CD4-positive, alpha-beta memory T cell (primary cell): ENCODE results near the gene CLEC3A. TPM values are rescaled to one million over a fixed set of nuclear protein-coding genes. Genes with fewer than 3 reads are reported as not detected.
A peak's percentile ranks its signal among the peaks of the same experiment; 100 is the strongest.

Source experiments
- CTCF ChIA-PET: fragments of 350-600 bp; sonication (Branson Sonifier 250); formaldehyde crosslinking; loops from one replicate; lab custom pipeline; 2021; ENCODE audit warnings: inconsistent platforms; ENCODE audit not compliant: partially characterized antibody; lab: Charles Lee
- POLR2A ChIA-PET: fragments of 350-600 bp; sonication (Branson Sonifier 250); formaldehyde crosslinking; loops from one replicate; lab custom pipeline; 2021; ENCODE audit not compliant: partially characterized antibody; lab: Charles Lee
- DNase-seq, 5 donors: peaks; one replicate each; pipeline versions ENCODE4 v3.0.0 to v3.0.0-alpha.2; 2020 to 2022; ENCODE audit warnings: mixed read lengths in 1 of 5
- H3K27ac ChIP-seq: one replicate; pipeline ENCODE4 v1.7.0; 2013; ENCODE audit warnings: low read depth, low read length
- H3K27me3 ChIP-seq: 2 replicates; pipeline ENCODE4 v1.7.0; 2013; ENCODE audit warnings: mild to moderate bottlenecking, low read length, moderate library complexity; ENCODE audit not compliant: insufficient read depth
- H3K36me3 ChIP-seq: 2 replicates; pipeline ENCODE4 v1.7.0; 2013; ENCODE audit warnings: mild to moderate bottlenecking, low read length, moderate library complexity; ENCODE audit not compliant: insufficient read depth
- H3K4me1 ChIP-seq: 2 replicates; pipeline ENCODE4 v1.7.0; 2013; ENCODE audit warnings: mild to moderate bottlenecking, low read length, moderate library complexity; ENCODE audit not compliant: insufficient read depth
- H3K4me3 ChIP-seq, 2 donors: one replicate each; pipeline ENCODE4 v1.7.0; 2013; ENCODE audit warnings: low read length in 2 of 2, mild to moderate bottlenecking in 1 of 2
- H3K9me3 ChIP-seq, 2 donors: one replicate each; pipeline ENCODE4 v1.7.0; 2013; ENCODE audit warnings: low read length in 2 of 2, control low read depth in 1 of 2; ENCODE audit not compliant: control insufficient read depth in 1 of 2
- H3K27ac Mint-ChIP-seq, 7 donors: one replicate each; pipeline ENCODE4 v1.8.0; 2020 to 2021; ENCODE audit warnings: mixed read lengths in 7 of 7, mild to moderate bottlenecking in 6 of 7, inconsistent platforms in 3 of 7, moderate library complexity in 3 of 7
- H3K27me3 Mint-ChIP-seq, 2 donors: one replicate each; pipeline ENCODE4 v1.8.0; 2020 to 2021; ENCODE audit warnings: mixed read lengths in 2 of 2
- H3K36me3 Mint-ChIP-seq, 2 donors: one replicate each; pipeline ENCODE4 v1.8.0; 2020 to 2021; ENCODE audit warnings: mixed read lengths in 2 of 2, inconsistent platforms in 1 of 2, mild to moderate bottlenecking in 1 of 2
- H3K4me1 Mint-ChIP-seq, 4 donors: one replicate each; pipeline ENCODE4 v1.8.0; 2020 to 2021; ENCODE audit warnings: mixed read lengths in 4 of 4, mild to moderate bottlenecking in 1 of 4
- H3K4me3 Mint-ChIP-seq, 8 donors: one replicate each; pipeline ENCODE4 v1.8.0; 2020 to 2021; ENCODE audit warnings: mixed read lengths in 8 of 8, mild to moderate bottlenecking in 7 of 8, moderate library complexity in 6 of 8, inconsistent platforms in 3 of 8
- H3K9me3 Mint-ChIP-seq, 8 donors: one replicate each; pipeline ENCODE4 v1.8.0; 2020 to 2021; ENCODE audit warnings: mixed read lengths in 8 of 8, mild to moderate bottlenecking in 5 of 8, inconsistent platforms in 3 of 8, moderate library complexity in 1 of 8
- intact Hi-C: fragments of 100-400 bp; cut with micrococcal nuclease; formaldehyde crosslinking; loops from one replicate; pipeline ENCODE4 v1.15.1; 2023
- polyA plus RNA-seq, 2 donors: library from polyadenylated mRNA; unstranded; fragments of 300-500 nt; fragmentation: Illumina TruSeq; gene quantifications; one replicate each; pipeline ENCODE4 v1.2.3, GENCODE V29; 2021
- total RNA-seq, 2 experiments: library from RNA; stranded (reverse); gene quantifications; one replicate each; pipeline ENCODE4 v1.2.3, GENCODE V29; 2021

The CLEC3A gene
- total and polyA plus RNA-seq, 4 experiments from 2014 or later = not detected

GRCh38 chr16:78001451-78002025, 20.8 kb upstream of the CLEC3A start:
- no peaks in the 10 kb centered on the region for H3K9me3 ChIP-seq
- Mint-ChIP-seq H3K4me3 (no peak overlapping the region), H3K27ac (no peak overlapping the region), H3K36me3 (no peaks in the 10 kb centered on the region), H3K4me1 (peaks cover 0 to 5% (median 1%) of the 10 kb centered on the region in 4 donors), H3K27me3 (peaks cover 5% of the 10 kb centered on the region in 2 donors), H3K9me3 (peaks cover 0 to 9% (median 3%) of the 10 kb centered on the region in 8 donors)
- no peaks in the 10 kb centered on the region for H3K4me1 ChIP-seq
- H3K27ac ChIP-seq = no peak overlapping the region
- POLR2A ChIA-PET = no interaction called here
- H3K36me3 ChIP-seq = no peaks in the 10 kb centered on the region
- intact Hi-C loops = no loop called here
- CTCF ChIA-PET = interaction anchor here (0.9 to 4.8 kb wide), 9 partner anchors 10 to 338 kb away, joined by 3 to 34 read pairs (median 6); no protein-coding TSS in a partner anchor
- no peaks in the 10 kb centered on the region for H3K27me3 ChIP-seq
- no peak for DNase-seq
- no peak overlapping the region for H3K4me3 ChIP-seq

- DNase-seq = peak; percentile 47 to 59 (median 51)
- Mint-ChIP-seq H3K27ac (peak overlapping the region in 1 of 7 donors; percentile 62), H3K27me3 (peaks cover 5 to 8% of the 10 kb centered on the region in 2 donors), H3K9me3 (peaks cover 0 to 4% (median 0%) of the 10 kb centered on the region in 8 donors), H3K4me3 (no peak overlapping the region), H3K36me3 (no peaks in the 10 kb centered on the region), H3K4me1 (peaks cover 0 to 5% (median 1%) of the 10 kb centered on the region in 4 donors)
- H3K27ac ChIP-seq = no peak overlapping the region
- no peaks in the 10 kb centered on the region for H3K36me3 ChIP-seq
- POLR2A ChIA-PET = no interaction called here
- H3K27me3 ChIP-seq = no peaks in the 10 kb centered on the region
- H3K4me1 ChIP-seq = no peaks in the 10 kb centered on the region
- CTCF ChIA-PET = interaction anchor here (0.6 to 4.8 kb wide), 24 partner anchors 9 to 338 kb away, joined by 3 to 34 read pairs (median 5); no protein-coding TSS in a partner anchor
- intact Hi-C loops = loop anchor here (1.0 kb wide), 2 partner anchors 32 to 328 kb away; no protein-coding TSS in a partner anchor
- H3K4me3 ChIP-seq = no peak overlapping the region
- H3K9me3 ChIP-seq = no peaks in the 10 kb centered on the region
Observed at GRCh38 chr16:78002915-78003538, 19.3 kb upstream of the CLEC3A start.

- peaks cover 1 to 8% of the 10 kb centered on the region in 2 donors for H3K27me3 Mint-ChIP-seq
- H3K27ac ChIP-seq = no peak overlapping the region
- no peak overlapping the region for H3K27ac Mint-ChIP-seq
- intact Hi-C loops = no loop called here
- POLR2A ChIA-PET = no interaction called here
- H3K36me3 ChIP-seq = no peaks in the 10 kb centered on the region
- H3K4me1 ChIP-seq = no peaks in the 10 kb centered on the region
- H3K4me1 Mint-ChIP-seq = peaks cover 0 to 5% (median 1%) of the 10 kb centered on the region in 4 donors
- no peak overlapping the region for H3K4me3 Mint-ChIP-seq
- H3K9me3 Mint-ChIP-seq = peaks cover 0 to 2% (median 0%) of the 10 kb centered on the region in 8 donors
- CTCF ChIA-PET = interaction anchor here (1.3 to 4.8 kb wide), 6 partner anchors 15 to 340 kb away, joined by 3 to 34 read pairs (median 18); no protein-coding TSS in a partner anchor
- no peak for DNase-seq
- H3K27me3 ChIP-seq = no peaks in the 10 kb centered on the region
- H3K9me3 ChIP-seq = no peaks in the 10 kb centered on the region
- no peaks in the 10 kb centered on the region for H3K36me3 Mint-ChIP-seq
- H3K4me3 ChIP-seq = no peak overlapping the region
Observed at GRCh38 chr16:78004517-78004916, 17.8 kb upstream of the CLEC3A start.

- no peaks in the 10 kb centered on the region for H3K27me3 ChIP-seq
- H3K36me3 Mint-ChIP-seq = no peaks in the 10 kb centered on the region
- H3K4me3 Mint-ChIP-seq = no peak overlapping the region
- H3K27ac Mint-ChIP-seq = no peak overlapping the region
- ChIA-PET POLR2A (no interaction called here), CTCF (no interaction called here)
- no peaks in the 10 kb centered on the region for H3K36me3 ChIP-seq
- no peaks in the 10 kb centered on the region for H3K9me3 ChIP-seq
- DNase-seq = no peak
- H3K27me3 Mint-ChIP-seq = peaks cover 4 to 5% of the 10 kb centered on the region in 2 donors
- no peaks in the 10 kb centered on the region for H3K4me1 ChIP-seq
- H3K4me1 Mint-ChIP-seq = peaks cover 0 to 5% (median 1%) of the 10 kb centered on the region in 4 donors
- intact Hi-C loops = no loop called here
- no peak overlapping the region for H3K4me3 ChIP-seq
- H3K27ac ChIP-seq = no peak overlapping the region
- H3K9me3 Mint-ChIP-seq = peaks cover 0 to 2% (median 0%) of the 10 kb centered on the region in 8 donors
Observed at GRCh38 chr16:78005881-78006280, 16.5 kb upstream of the CLEC3A start.

GRCh38 chr16:78007121-78007520, 15.2 kb upstream of the CLEC3A start:
- no peaks in the 10 kb centered on the region for H3K36me3 Mint-ChIP-seq
- H3K27me3 Mint-ChIP-seq = peaks cover 8 to 13% of the 10 kb centered on the region in 2 donors
- Histone ChIP-seq H3K27me3 (no peaks in the 10 kb centered on the region), H3K4me1 (no peaks in the 10 kb centered on the region), H3K4me3 (no peak overlapping the region), H3K9me3 (no peaks in the 10 kb centered on the region), H3K27ac (no peak overlapping the region), H3K36me3 (no peaks in the 10 kb centered on the region)
- peaks cover 0 to 5% (median 1%) of the 10 kb centered on the region in 4 donors for H3K4me1 Mint-ChIP-seq
- ChIA-PET CTCF (no interaction called here), POLR2A (no interaction called here)
- no peak overlapping the region for H3K4me3 Mint-ChIP-seq
- DNase-seq = no peak
- peaks cover 0 to 2% (median 0%) of the 10 kb centered on the region in 8 donors for H3K9me3 Mint-ChIP-seq
- intact Hi-C loops = no loop called here
- H3K27ac Mint-ChIP-seq = peak overlapping the region in 1 of 7 donors; percentile 69

- Mint-ChIP-seq H3K9me3 (peaks cover 0 to 1% (median 0%) of the 10 kb centered on the region in 8 donors), H3K36me3 (no peaks in the 10 kb centered on the region), H3K27me3 (peaks cover 3 to 4% of the 10 kb centered on the region in 2 donors), H3K4me3 (no peak overlapping the region), H3K27ac (no peak overlapping the region), H3K4me1 (no peaks in the 10 kb centered on the region)
- ChIA-PET CTCF (no interaction called here), POLR2A (no interaction called here)
- no peak for DNase-seq
- no peaks in the 10 kb centered on the region for H3K4me1 ChIP-seq
- H3K36me3 ChIP-seq = no peaks in the 10 kb centered on the region
- H3K9me3 ChIP-seq = no peaks in the 10 kb centered on the region
- no peak overlapping the region for H3K4me3 ChIP-seq
- H3K27ac ChIP-seq = no peak overlapping the region
- H3K27me3 ChIP-seq = no peaks in the 10 kb centered on the region
- intact Hi-C loops = no loop called here
Observed at GRCh38 chr16:78024159-78024558, 1.8 kb downstream of the CLEC3A start.

GRCh38 chr16:78025631-78026030, 3.3 kb downstream of the CLEC3A start:
- no peaks in the 10 kb centered on the region for H3K4me1 Mint-ChIP-seq
- no peaks in the 10 kb centered on the region for H3K4me1 ChIP-seq
- H3K27ac ChIP-seq = no peak overlapping the region
- H3K36me3 ChIP-seq = no peaks in the 10 kb centered on the region
- H3K9me3 ChIP-seq = no peaks in the 10 kb centered on the region
- no peak for DNase-seq
- intact Hi-C loops = no loop called here
- CTCF ChIA-PET = interaction anchor here (1.0 to 3.7 kb wide), 2 partner anchors 22 to 441 kb away, joined by 3 to 19 read pairs; no protein-coding TSS in a partner anchor
- H3K9me3 Mint-ChIP-seq = no peaks in the 10 kb centered on the region
- no peak overlapping the region for H3K27ac Mint-ChIP-seq
- H3K27me3 ChIP-seq = no peaks in the 10 kb centered on the region
- POLR2A ChIA-PET = no interaction called here
- peaks cover 3 to 5% of the 10 kb centered on the region in 2 donors for H3K27me3 Mint-ChIP-seq
- no peak overlapping the region for H3K4me3 ChIP-seq
- H3K4me3 Mint-ChIP-seq = no peak overlapping the region
- H3K36me3 Mint-ChIP-seq = no peaks in the 10 kb centered on the region
